SK-MEL-5 (cell line): ENCODE measurements around the gene LHFPL3. TPM values are rescaled to one million over a fixed set of nuclear protein-coding genes. Genes with fewer than 3 reads are reported as not detected.
A peak's percentile ranks its signal among the peaks of the same experiment; 100 is the strongest.

Experiments used
- DNase-seq: peaks from one replicate; pipeline ENCODE4 v3.0.0-alpha.2; 2016; ENCODE audit warnings: low read depth, low spot score
- in situ Hi-C: cut with HindIII; loops from 2 replicates; pipeline ENCODE4 v1.10.0; 2016; ENCODE audit warnings: low sequenced_read_pairs, high pct_unique_total_duplicates, low pct_unique_long_range_greater_than_20kb
- total RNA-seq: library from RNA; depleted of rRNA; stranded (reverse); fragments of >200 nt; shearing (Covaris generic); gene quantifications from 2 replicates; pipeline ENCODE4 v1.2.3, GENCODE V29; 2014

Gene LHFPL3
- total RNA-seq, 1 experiment from 2014 or later = 0.26 TPM

- peak; percentile 59 for DNase-seq
- in situ Hi-C loops = no loop called here
Measured at GRCh38 chr7:104795616-104796398, 467.4 kb downstream of the LHFPL3 start.

DNA sequence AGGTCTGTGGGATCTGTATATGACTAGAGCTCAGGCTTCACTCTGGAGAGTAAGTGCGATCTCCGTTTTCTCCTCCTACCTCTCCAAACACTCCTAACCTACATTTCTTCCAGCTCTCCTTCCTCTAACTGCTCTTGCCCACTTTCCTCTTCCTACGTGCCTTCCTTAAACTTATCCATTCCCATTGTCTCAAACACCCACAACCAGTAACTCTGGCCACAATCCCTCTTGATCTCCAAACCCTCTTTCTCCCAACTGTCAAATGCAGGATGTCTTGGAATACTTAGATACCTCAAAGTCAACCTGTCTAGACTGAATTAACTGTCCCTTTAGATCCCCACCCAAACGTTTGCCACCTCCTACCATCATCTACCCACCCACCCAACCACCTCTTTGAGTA lies 471.9 kb downstream of the LHFPL3 start:
- in situ Hi-C loops = no loop called here
- peak; percentile 51 for DNase-seq

GRCh38 chr7:104801022-104801421 lies 472.6 kb downstream of the LHFPL3 start:
- peak; percentile 69 for DNase-seq
- in situ Hi-C loops = no loop called here

DNA sequence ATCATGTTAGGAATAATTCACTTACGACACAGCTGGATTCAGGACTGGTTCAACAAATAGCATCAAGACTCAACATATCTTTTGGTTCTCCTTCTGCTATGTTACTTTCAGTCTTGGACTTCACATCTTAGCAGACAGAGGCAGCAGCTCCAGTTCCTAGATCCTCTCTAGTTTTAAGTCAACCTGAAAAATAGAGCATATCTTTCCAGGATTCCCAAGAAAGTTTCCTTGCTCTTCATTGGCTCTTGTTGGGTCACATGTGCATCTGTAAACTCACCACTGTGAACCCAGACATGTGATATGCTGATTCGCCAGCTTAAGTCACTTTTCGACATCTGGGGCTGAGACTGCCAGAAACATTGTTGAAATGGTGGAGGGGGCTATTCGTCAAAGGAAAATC lies 475.5 kb downstream of the LHFPL3 start:
- DNase-seq = peak; percentile 97
- in situ Hi-C loops = no loop called here

- in situ Hi-C loops = no loop called here
- peak; percentile 91 for DNase-seq
Measured at GRCh38 chr7:104804696-104805095, 476.3 kb downstream of the LHFPL3 start.

GRCh38 chr7:104805449-104806317 lies 477.3 kb downstream of the LHFPL3 start:
- peak; percentile 100 for DNase-seq

GRCh38 chr7:104807671-104808070 lies 479.3 kb downstream of the LHFPL3 start:
- in situ Hi-C loops = no loop called here
- peak; percentile 96 for DNase-seq

More at GRCh38 chr7:104805449-104806317, 477.3 kb downstream of the LHFPL3 start:
- in situ Hi-C loops = no loop called here

DNA sequence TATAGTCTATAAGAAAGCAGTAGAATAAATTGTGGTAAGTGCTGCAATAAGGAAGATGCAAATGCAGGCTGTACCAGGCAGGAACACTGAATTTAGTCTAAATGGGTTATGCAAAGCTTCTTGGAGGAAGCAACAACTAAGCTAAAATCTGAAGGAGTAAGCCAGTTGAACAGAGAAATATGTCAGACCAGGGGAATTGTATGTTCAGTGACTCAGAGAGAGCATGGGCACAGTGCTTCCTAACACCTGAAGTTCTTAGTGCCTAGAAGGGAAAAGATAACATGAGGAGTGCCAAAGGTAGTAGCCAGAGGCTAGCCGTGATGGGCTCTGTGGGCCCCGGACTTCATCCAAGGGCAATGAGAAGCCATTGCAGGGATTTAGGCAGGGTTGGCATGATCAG lies 481.5 kb downstream of the LHFPL3 start:
- in situ Hi-C loops = no loop called here
- no peak for DNase-seq

DNA sequence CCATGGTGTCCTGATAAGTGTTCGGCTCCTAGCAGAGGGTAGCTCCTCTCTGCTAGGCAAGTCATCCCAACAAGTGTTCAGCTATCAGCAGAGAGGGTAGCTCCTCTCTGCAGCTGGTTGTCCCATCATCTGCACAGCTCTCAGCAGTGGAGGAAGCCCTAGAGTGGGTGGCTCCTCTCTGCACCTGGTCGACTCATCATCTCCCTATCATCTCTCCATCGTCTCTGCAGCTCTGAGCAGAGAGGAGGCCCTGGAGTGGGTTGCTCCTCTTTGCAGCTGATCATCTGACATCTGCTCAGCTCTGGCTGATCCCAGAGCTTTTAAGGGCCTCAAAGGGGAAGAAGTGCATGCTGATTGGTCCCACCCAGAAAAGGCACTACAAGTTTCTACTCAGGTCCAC lies 485.7 kb downstream of the LHFPL3 start:
- in situ Hi-C loops = no loop called here
- no peak for DNase-seq

DNA sequence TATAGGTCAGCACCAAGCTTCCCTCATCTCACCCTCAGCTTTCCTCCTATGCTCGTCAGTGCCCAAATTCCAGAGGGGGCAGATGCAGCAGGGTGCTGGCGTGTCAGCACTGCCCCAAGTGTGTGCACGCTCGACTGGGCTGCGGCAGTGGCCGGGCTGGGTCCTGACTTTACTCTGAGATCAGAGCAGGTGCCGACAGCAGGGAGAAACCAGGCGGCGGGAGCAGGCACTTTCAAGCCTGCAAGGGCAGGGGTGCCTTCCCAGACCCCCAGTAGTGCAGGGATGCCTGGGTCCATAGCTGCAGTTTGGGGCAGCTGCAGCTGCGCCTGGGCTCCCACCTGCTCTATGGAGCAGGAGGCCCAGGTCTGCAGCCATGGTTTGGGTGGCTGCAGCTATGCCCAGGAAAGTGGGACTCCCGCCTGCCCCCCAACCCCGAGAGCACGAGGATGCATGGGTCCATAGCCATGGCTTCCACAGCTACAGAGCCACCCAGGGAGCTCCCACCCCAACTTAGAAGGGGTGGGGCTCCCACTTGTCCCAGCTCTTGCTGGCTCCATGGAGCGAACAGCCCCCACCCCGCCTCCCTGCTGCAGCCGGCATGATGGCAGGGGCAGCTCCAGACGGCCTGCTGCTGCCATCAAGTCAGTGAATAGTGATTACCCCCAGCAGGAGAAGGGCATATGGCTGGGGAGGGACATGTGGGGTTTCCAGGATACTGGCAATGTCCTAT lies 486.4 kb downstream of the LHFPL3 start:
- no peak for DNase-seq
- in situ Hi-C loops = no loop called here

- in situ Hi-C loops = no loop called here
- no peak for DNase-seq
Measured at GRCh38 chr7:104816537-104816936, 488.1 kb downstream of the LHFPL3 start.

- DNase-seq = no peak
- in situ Hi-C loops = no loop called here
Measured at GRCh38 chr7:104818961-104819880, 490.8 kb downstream of the LHFPL3 start.

DNA sequence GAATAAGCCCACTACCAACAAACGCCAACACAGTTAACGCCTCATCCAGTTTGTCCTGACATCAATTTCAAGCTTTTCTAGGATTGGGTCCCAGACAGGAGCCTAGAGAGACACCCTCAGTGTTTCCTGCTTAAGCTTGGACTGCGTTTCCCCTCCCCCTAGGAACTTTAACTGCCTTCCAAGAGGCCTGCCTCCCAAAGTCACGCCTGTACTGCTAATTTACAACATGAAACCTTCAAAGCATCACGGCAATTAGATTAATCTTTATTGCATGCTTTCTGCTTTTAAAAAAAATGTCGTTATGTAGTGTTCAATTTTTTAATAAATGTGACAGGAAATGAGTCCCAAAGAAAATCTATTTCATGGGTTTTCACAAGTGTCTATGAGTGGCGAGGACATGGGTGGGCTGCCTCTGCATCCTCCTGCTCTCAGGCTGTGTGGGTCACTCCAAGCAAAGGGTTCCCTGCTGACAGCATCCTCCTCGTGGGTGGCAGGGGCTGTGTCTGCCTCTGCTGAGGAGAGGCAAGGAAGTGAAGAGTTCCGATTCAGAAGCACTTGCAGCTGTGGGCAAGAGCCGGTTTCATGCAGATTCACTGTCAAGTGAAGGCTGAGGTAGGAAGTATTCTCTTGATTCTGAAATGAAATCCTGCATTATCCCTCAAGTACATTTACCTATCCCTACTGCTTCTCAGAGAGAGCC lies 492.6 kb downstream of the LHFPL3 start:
- no peak for DNase-seq
- in situ Hi-C loops = no loop called here

GRCh38 chr7:104823177-104823576 lies 494.8 kb downstream of the LHFPL3 start:
- no peak for DNase-seq
- in situ Hi-C loops = no loop called here

GRCh38 chr7:104825099-104825498 lies 496.7 kb downstream of the LHFPL3 start:
- in situ Hi-C loops = no loop called here
- no peak for DNase-seq

DNA sequence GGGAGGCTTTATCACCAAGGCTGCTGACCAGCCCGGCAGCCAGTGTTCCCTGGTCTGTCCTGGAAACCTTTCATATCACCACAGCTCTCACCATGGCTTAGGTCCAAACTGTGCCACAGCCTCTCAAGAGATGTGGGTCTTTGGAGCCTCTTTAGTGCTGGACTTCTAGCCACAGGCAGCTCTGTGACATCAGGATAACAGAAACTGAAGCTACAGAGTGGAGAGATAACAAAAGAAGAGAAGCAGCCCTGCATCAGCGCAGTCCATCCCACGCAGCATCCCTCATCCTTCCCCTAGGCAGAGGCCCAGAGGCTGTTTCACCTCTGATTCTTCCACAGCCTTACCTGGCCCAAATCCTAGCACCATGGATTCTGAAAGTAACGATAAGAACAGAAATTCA lies 497.7 kb downstream of the LHFPL3 start:
- in situ Hi-C loops = no loop called here
- DNase-seq = no peak

GRCh38 chr7:104836976-104837375 lies 508.6 kb downstream of the LHFPL3 start:
- in situ Hi-C loops = no loop called here
- no peak for DNase-seq
